Panc1 (cell line): ENCODE data around the gene DISP1.

Experiments
- POLR2AphosphoS5 ChIP-seq: IDR thresholded peaks from 2 replicates; pipeline ENCODE4 v1.6.1; 2012; ENCODE audit warnings: mild to moderate bottlenecking, low read depth, low read length, moderate library complexity
- TCF7L2 ChIP-seq: IDR thresholded peaks from 2 replicates; pipeline ENCODE4 v1.6.1; 2011; ENCODE audit warnings: mild to moderate bottlenecking, low read depth, low read length, inconsistent platforms
- TF ChIP-seq, protein P1 (sequence below): fragments of 450-650 bp; IDR thresholded peaks from 2 replicates; pipeline ENCODE4 v1.5.1; 2017; ENCODE audit warnings: mild to moderate bottlenecking
- TF ChIP-seq, protein P2 (sequence below), 2 experiments: IDR thresholded peaks; 2 replicates each; pipeline ENCODE4 v1.6.1; 2011 to 2012; ENCODE audit warnings: low read depth in 2 of 2, control low read depth in 1 of 2, low read length in 1 of 2, mild to moderate bottlenecking in 1 of 2, moderate library complexity in 1 of 2; ENCODE audit not compliant: insufficient read depth in 1 of 2

DNA sequence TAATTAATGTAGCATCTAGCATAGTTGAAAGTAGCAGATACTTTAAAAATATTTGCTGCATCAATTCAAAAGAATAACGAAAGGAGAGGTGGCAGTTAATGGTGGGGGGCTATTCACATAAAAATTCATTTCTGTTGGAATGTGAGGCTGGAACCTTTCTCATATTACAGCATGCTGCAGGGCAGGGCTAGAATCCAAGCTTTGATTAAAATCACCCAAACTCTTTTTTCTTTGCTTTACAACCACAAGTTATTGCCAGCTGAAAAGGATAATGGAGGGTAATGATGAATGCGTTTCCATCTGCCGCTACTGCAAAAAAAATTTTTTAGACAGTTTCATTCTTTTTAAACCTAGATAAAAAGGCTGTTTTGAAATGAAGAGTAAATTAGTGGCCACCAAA lies 9.8 kb downstream of the DISP1 start:
- TF ChIP-seq, protein P1, sequence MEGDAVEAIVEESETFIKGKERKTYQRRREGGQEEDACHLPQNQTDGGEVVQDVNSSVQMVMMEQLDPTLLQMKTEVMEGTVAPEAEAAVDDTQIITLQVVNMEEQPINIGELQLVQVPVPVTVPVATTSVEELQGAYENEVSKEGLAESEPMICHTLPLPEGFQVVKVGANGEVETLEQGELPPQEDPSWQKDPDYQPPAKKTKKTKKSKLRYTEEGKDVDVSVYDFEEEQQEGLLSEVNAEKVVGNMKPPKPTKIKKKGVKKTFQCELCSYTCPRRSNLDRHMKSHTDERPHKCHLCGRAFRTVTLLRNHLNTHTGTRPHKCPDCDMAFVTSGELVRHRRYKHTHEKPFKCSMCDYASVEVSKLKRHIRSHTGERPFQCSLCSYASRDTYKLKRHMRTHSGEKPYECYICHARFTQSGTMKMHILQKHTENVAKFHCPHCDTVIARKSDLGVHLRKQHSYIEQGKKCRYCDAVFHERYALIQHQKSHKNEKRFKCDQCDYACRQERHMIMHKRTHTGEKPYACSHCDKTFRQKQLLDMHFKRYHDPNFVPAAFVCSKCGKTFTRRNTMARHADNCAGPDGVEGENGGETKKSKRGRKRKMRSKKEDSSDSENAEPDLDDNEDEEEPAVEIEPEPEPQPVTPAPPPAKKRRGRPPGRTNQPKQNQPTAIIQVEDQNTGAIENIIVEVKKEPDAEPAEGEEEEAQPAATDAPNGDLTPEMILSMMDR = no peak
- no peak for TF ChIP-seq POLR2AphosphoS5
- no peak for TF ChIP-seq TCF7L2
- TF ChIP-seq, protein P2, sequence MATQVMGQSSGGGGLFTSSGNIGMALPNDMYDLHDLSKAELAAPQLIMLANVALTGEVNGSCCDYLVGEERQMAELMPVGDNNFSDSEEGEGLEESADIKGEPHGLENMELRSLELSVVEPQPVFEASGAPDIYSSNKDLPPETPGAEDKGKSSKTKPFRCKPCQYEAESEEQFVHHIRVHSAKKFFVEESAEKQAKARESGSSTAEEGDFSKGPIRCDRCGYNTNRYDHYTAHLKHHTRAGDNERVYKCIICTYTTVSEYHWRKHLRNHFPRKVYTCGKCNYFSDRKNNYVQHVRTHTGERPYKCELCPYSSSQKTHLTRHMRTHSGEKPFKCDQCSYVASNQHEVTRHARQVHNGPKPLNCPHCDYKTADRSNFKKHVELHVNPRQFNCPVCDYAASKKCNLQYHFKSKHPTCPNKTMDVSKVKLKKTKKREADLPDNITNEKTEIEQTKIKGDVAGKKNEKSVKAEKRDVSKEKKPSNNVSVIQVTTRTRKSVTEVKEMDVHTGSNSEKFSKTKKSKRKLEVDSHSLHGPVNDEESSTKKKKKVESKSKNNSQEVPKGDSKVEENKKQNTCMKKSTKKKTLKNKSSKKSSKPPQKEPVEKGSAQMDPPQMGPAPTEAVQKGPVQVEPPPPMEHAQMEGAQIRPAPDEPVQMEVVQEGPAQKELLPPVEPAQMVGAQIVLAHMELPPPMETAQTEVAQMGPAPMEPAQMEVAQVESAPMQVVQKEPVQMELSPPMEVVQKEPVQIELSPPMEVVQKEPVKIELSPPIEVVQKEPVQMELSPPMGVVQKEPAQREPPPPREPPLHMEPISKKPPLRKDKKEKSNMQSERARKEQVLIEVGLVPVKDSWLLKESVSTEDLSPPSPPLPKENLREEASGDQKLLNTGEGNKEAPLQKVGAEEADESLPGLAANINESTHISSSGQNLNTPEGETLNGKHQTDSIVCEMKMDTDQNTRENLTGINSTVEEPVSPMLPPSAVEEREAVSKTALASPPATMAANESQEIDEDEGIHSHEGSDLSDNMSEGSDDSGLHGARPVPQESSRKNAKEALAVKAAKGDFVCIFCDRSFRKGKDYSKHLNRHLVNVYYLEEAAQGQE (IDR thresholded peaks at IDR 0.05; ENCODE audit: insufficient read depth in 1 of 2, low read depth in 2 of 2, low read length in 1 of 2) = no peak
